Measurements from ENCODE around the gene F10. TPM values are rescaled to one million over a fixed set of nuclear protein-coding genes. Genes with fewer than 3 reads are reported as not detected.

The F10 gene
- polyA plus RNA-seq, 1 of the 3 experiments (the other 2 are of a cell fraction), result 12.5 TPM

GRCh38 chr13:113192902-113193301, 70.3 kb downstream of the F10 start:
- H3K79me2 ChIP-seq (ENCODE audit: insufficient read depth), result peaks cover 6% of the 10 kb centered on the region
- no peak for TF ChIP-seq TEAD4 (IDR thresholded peaks at IDR 0.05; ENCODE audit: borderline replicate concordance, insufficient read depth)
- TF ChIP-seq ZBTB33 (IDR thresholded peaks at IDR 0.05; ENCODE audit: borderline replicate concordance, low read depth), result no peak
- TF ChIP-seq ELF1 (IDR thresholded peaks at IDR 0.05), result no peak
- TF ChIP-seq TCF12 (IDR thresholded peaks at IDR 0.05), result no peak
- no peak for TF ChIP-seq GATA2 (CRISPR knock-in tag; IDR thresholded peaks at IDR 0.05)
- no peak for TF ChIP-seq EP300 (IDR thresholded peaks at IDR 0.05; ENCODE audit: borderline replicate concordance in 1 of 2, low read depth in 1 of 2, low read length in 1 of 2)
- TF ChIP-seq RCOR1 (IDR thresholded peaks at IDR 0.05; ENCODE audit: low read length), result no peak
- TF ChIP-seq JUND (IDR thresholded peaks at IDR 0.05), result no peak
- no peak for TF ChIP-seq USF2 (IDR thresholded peaks at IDR 0.05; ENCODE audit: borderline replicate concordance, low read depth, low read length)
- no peak for TF ChIP-seq IRF3 (IDR thresholded peaks at IDR 0.05; ENCODE audit: low read depth, low read length)
- TF ChIP-seq SMC3 (IDR thresholded peaks at IDR 0.05; ENCODE audit: low read depth, low read length), result no peak
- no peak for TF ChIP-seq CHD2 (IDR thresholded peaks at IDR 0.05; ENCODE audit: low read length, partially characterized antibody)
- TF ChIP-seq GABPA (IDR thresholded peaks at IDR 0.05; ENCODE audit: low read depth), result no peak
- TF ChIP-seq TAF1 (IDR thresholded peaks at IDR 0.05; ENCODE audit: borderline replicate concordance, low read depth, low read length), result no peak
- TF ChIP-seq RAD21 (IDR thresholded peaks at IDR 0.05; ENCODE audit: low read length), result no peak
- no peak for TF ChIP-seq FOXJ3 (CRISPR knock-in tag; IDR thresholded peaks at IDR 0.05)
- no peak for TF ChIP-seq NFIC (IDR thresholded peaks at IDR 0.05; ENCODE audit: borderline replicate concordance)
- TF ChIP-seq FOSL2 (IDR thresholded peaks at IDR 0.05; ENCODE audit: borderline replicate concordance, low read depth), result no peak
- H2AFZ ChIP-seq (ENCODE audit: low read depth), result no peak overlapping the region
- peaks cover 0 to 2% of the 10 kb centered on the region in 2 experiments; a peak in 2 of 4 replicates for H3K4me1 ChIP-seq (ENCODE audit: control insufficient read depth in 1 of 2, insufficient read depth in 2 of 2, low read depth in 1 of 2, low read length in 1 of 2)
- no peak overlapping the region for H3K9ac ChIP-seq
- H3K9me3 ChIP-seq, result no peaks in the 10 kb centered on the region
- no peaks in the 10 kb centered on the region for H4K20me1 ChIP-seq (ENCODE audit: insufficient read depth)
- H3K4me2 ChIP-seq, result no peak overlapping the region
- peaks cover 11% of the 10 kb centered on the region for H3F3A ChIP-seq (replicated peaks; ENCODE audit: insufficient read depth)
- H3K27ac ChIP-seq (ENCODE audit: low read depth in 2 of 2, low read length in 1 of 2), result no peak overlapping the region
- no peaks in the 10 kb centered on the region for H3K27me3 ChIP-seq (ENCODE audit: insufficient read depth)
- DNase-seq, result no peak
- 92% methylated on average over 2 of the region's 2 CpGs for WGBS (ENCODE audit: low lambda C conversion rate)
- no peak overlapping the region for H3K4me3 ChIP-seq (ENCODE audit: low read depth in 2 of 2, low read length in 1 of 2)
- H3K9me2 ChIP-seq, result no peaks in the 10 kb centered on the region
- ChIA-PET CTCF (interaction anchor here (0.9 kb wide), 1 partner anchor 201 kb away, joined by 3 read pairs; no protein-coding TSS in a partner anchor), POLR2A (no interaction called here)
- H3K36me3 ChIP-seq (replicated peaks in 1 of 2; ENCODE audit: control insufficient read depth in 1 of 2, insufficient read depth in 2 of 2, low read length in 1 of 2), result peaks cover 56 to 82% of the 10 kb centered on the region in 2 experiments
